Stomach (tissue), 9 donors: ENCODE data around the gene MMP3. TPM values are rescaled to one million over a fixed set of nuclear protein-coding genes. Genes with fewer than 3 reads are reported as not detected.

Experiments
- DNase-seq, 2 donors: peaks; one replicate each; pipeline versions ENCODE4 v3.0.0 to v3.0.0-alpha.2; 2013 to 2019
- H3K27ac ChIP-seq, 5 donors: fragments of 200-600 bp in 4 of 5; sonication (generic) in 4 of 5; one replicate each; pipeline ENCODE4 v1.5.1; 2013 to 2019; ENCODE audit warnings: mild to moderate bottlenecking in 1 of 5, moderate library complexity in 1 of 5
- H3K27me3 ChIP-seq, 3 donors: fragments of 200-600 bp; sonication (generic); one replicate each; pipeline ENCODE4 v1.5.1; 2017 to 2019; ENCODE audit warnings: mixed run types in 1 of 3
- H3K36me3 ChIP-seq, 4 donors: fragments of 200-600 bp; sonication (generic); 1 replicate in 3 of 4; 2 replicates in 1 of 4; pipeline ENCODE4 v1.5.1; 2016 to 2019
- H3K4me1 ChIP-seq, 4 donors: fragments of 200-600 bp; sonication (generic); one replicate each; pipeline ENCODE4 v1.5.1; 2016 to 2019
- H3K4me3 ChIP-seq, 4 donors: fragments of 200-600 bp; sonication (generic) in 3 of 4; one replicate each; pipeline ENCODE4 v1.5.1; 2016 to 2019; ENCODE audit warnings: mild to moderate bottlenecking in 1 of 4
- H3K9me3 ChIP-seq, 4 donors: fragments of 200-600 bp; sonication (generic); one replicate each; pipeline ENCODE4 v1.5.1; 2016 to 2019
- CTCF ChIP-seq, 7 experiments: fragments of 450-650 bp in 4 of 7; fragments of 200-600 bp in 3 of 7; sonication (generic) in 3 of 7; IDR thresholded peaks; one replicate each; pipeline ENCODE4 v1.5.1; 2016 to 2019; ENCODE audit warnings: antibody characterized with exemption in 7 of 7, control low read depth in 2 of 7, mild to moderate bottlenecking in 1 of 7
- EP300 ChIP-seq: sonication (generic); formaldehyde crosslinking; IDR thresholded peaks from one replicate; pipeline ENCODE4 v1.6.1; 2017; ENCODE audit warnings: antibody characterized with exemption
- POLR2A ChIP-seq, 4 donors: fragments of 450-650 bp; IDR thresholded peaks; one replicate each; pipeline ENCODE4 v1.6.1; 2016; ENCODE audit warnings: antibody characterized with exemption in 4 of 4, control low read depth in 2 of 4, mild to moderate bottlenecking in 1 of 4, moderate library complexity in 1 of 4
- POLR2AphosphoS5 ChIP-seq, 3 donors: sonication (generic); formaldehyde crosslinking; IDR thresholded peaks; one replicate each; pipeline ENCODE4 v1.6.1; 2016; ENCODE audit warnings: antibody characterized with exemption in 3 of 3
- WGBS, 5 donors: extraction: QIAGEN DNeasy Blood & Tissue Kit in 3 of 5; methylation state at CpG; one replicate each; pipeline versions ENCODE4 v1.1.5 to v1.1.7; 2013 to 2018; 5-methylcytosine and 5-hydroxymethylcytosine counted together
- intact Hi-C: fragments of 100-400 bp; cut with DNase I; formaldehyde crosslinking; loops from one replicate; pipeline ENCODE4 v1.15.1; 2023; ENCODE audit warnings: low total_unique reads
- polyA plus RNA-seq, 3 donors: library from polyadenylated mRNA; stranded (reverse); fragments of 200-250 nt; gene quantifications; one replicate each; pipeline ENCODE4 v1.2.3, GENCODE V29; 2013
- total RNA-seq, 5 donors: library from RNA; depleted of rRNA; stranded (reverse); fragments of >200 nt; gene quantifications; one replicate each; pipeline versions ENCODE4 v1.1.0 to v1.2.3, GENCODE V29; 2014 to 2016
- donor health status: healthy with polysubstance abuse.
- donor health status: Bipolar disorder and iron deficiency.
- donor health status: healthy.

Gene MMP3
- total and polyA plus RNA-seq, 8 donors: 0.45 to 37.5 (median 1.7) TPM; not detected in 1

- H3K27me3 ChIP-seq: no peaks in the 10 kb centered on the region
- H3K4me3 ChIP-seq: no peak overlapping the region
- 49 to 83% (median 71%) methylated on average over 3 of the region's 3 CpGs for WGBS, 5 donors
- H3K4me1 ChIP-seq: peaks cover 0 to 19% (median 9%) of the 10 kb centered on the region in 4 donors
- intact Hi-C loops: no loop called here
- H3K36me3 ChIP-seq: no peaks in the 10 kb centered on the region
- DNase-seq: no peak
- TF ChIP-seq CTCF (IDR thresholded peaks at IDR 0.05): no peak
- TF ChIP-seq EP300: no peak
- TF ChIP-seq POLR2AphosphoS5 (IDR thresholded peaks at IDR 0.05): no peak
- TF ChIP-seq POLR2A (IDR thresholded peaks at IDR 0.05): no peak
- H3K9me3 ChIP-seq: no peaks in the 10 kb centered on the region
- no peak overlapping the region for H3K27ac ChIP-seq
These were observed 24.9 kb upstream of the MMP3 start for GRCh38 chr11:102868339-102868738.

GRCh38 chr11:102864724-102865123 is 21.3 kb upstream of the MMP3 start:
- no peaks in the 10 kb centered on the region for H3K36me3 ChIP-seq
- WGBS, 5 donors: 16 to 43% (median 35%) methylated on average over 1 of the region's 1 CpG
- H3K4me1 ChIP-seq: peaks cover 0 to 19% (median 9%) of the 10 kb centered on the region in 4 donors
- DNase-seq: no peak
- no peaks in the 10 kb centered on the region for H3K27me3 ChIP-seq
- TF ChIP-seq CTCF (IDR thresholded peaks at IDR 0.05) (no peak), POLR2AphosphoS5 (IDR thresholded peaks at IDR 0.05) (no peak), EP300 (no peak), POLR2A (IDR thresholded peaks at IDR 0.05) (no peak)
- no peaks in the 10 kb centered on the region for H3K9me3 ChIP-seq
- intact Hi-C loops: no loop called here
- no peak overlapping the region for H3K4me3 ChIP-seq
- H3K27ac ChIP-seq: peak overlapping the region in 3 of 5 donors; percentile 21 to 61 (median 39)

DNA sequence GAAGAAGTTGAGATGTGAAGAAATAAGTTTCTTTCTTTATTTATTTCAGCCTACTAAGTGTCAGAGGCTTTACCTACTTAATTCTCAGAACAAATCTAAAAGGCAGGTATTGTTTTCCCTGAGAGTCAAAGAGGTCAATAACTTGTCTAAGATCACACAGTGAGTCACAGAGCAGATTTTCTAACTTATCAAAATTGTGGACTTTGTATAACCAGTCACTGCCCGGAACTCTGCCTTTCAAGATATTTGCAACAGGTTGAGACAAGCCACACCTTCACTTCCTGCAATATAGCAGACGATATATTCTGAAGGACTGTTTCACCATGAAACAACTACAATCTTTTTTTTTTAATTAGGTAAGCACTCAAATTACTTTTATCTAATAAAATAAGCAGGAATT is 10.5 kb upstream of the MMP3 start:
- no peaks in the 10 kb centered on the region for H3K27me3 ChIP-seq
- H3K9me3 ChIP-seq: no peaks in the 10 kb centered on the region
- peaks cover 0 to 16% (median 2%) of the 10 kb centered on the region in 4 donors for H3K4me1 ChIP-seq
- 26 to 61% (median 38%) methylated on average over 2 of the region's 2 CpGs for WGBS, 5 donors
- H3K27ac ChIP-seq: peak overlapping the region in 2 of 5 donors; percentile 41 to 49
- intact Hi-C loops: no loop called here
- no peak overlapping the region for H3K4me3 ChIP-seq
- peak in 1 of 2 donors; percentile 76 for DNase-seq
- TF ChIP-seq EP300: no peak
- no peak for TF ChIP-seq POLR2A (IDR thresholded peaks at IDR 0.05)
- no peak for TF ChIP-seq CTCF (IDR thresholded peaks at IDR 0.05)
- TF ChIP-seq POLR2AphosphoS5 (IDR thresholded peaks at IDR 0.05): peak in 1 of 3 donors; percentile 47
- H3K36me3 ChIP-seq: no peaks in the 10 kb centered on the region

DNA sequence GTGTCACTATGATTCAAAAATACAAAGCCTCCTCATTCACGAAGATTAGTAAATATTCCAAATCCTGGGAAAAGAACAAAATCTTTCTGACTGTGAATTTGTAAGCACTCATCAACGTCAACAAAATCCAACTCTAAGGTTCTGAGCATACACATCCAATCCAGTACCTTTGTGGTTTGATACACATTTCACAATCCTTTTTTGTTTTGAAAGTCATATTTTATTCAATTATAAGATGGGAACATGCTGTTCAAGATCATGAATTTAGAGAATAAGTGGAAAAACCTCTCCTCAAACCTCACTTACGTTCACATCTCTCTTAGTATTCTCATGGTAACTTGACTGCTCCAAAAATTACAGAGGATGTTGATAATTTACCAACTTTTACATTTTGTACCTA is 9.6 kb upstream of the MMP3 start:
- 78 to 93% (median 85%) methylated on average over 3 of the region's 3 CpGs for WGBS, 5 donors
- Histone ChIP-seq H3K4me1 (peaks cover 0 to 16% (median 2%) of the 10 kb centered on the region in 4 donors), H3K36me3 (no peaks in the 10 kb centered on the region), H3K27me3 (no peaks in the 10 kb centered on the region), H3K4me3 (no peak overlapping the region), H3K9me3 (no peaks in the 10 kb centered on the region), H3K27ac (no peak overlapping the region)
- DNase-seq: no peak
- TF ChIP-seq CTCF (IDR thresholded peaks at IDR 0.05) (no peak), POLR2A (IDR thresholded peaks at IDR 0.05) (no peak), EP300 (no peak), POLR2AphosphoS5 (IDR thresholded peaks at IDR 0.05) (no peak)
- intact Hi-C loops: no loop called here
